Panc1 (cell line): ENCODE measurements around the gene CLDN5. TPM values are rescaled to one million over a fixed set of nuclear protein-coding genes. Genes with fewer than 3 reads are reported as not detected.

ENCODE experiments used
- ATAC-seq: fragments of 200-7000 bp; cut with Tn5 transposase; 2 replicates; pipeline ENCODE4 v1.9.1; 2020; ENCODE audit warnings: mild to moderate bottlenecking, moderate library complexity
- BruUV-seq: library from RNA; stranded (reverse); fragments of 400-500 nt; replicated peaks from 2 replicates; lab custom pipeline; 2021; lab: Mats Ljungman, UMichigan
- CTCF ChIA-PET: fragments of 300-600 bp; sonication (Branson Sonifier 250); formaldehyde crosslinking; loops from one replicate; lab custom pipeline; 2022; ENCODE audit warnings: antibody characterized with exemption; lab: Charles Lee
- POLR2A ChIA-PET: fragments of 300-600 bp; sonication (Branson Sonifier 250); formaldehyde crosslinking; loops from one replicate; lab custom pipeline; 2022; ENCODE audit warnings: antibody characterized with exemption; lab: Charles Lee
- DNase-seq: peaks from one replicate; pipeline ENCODE4 v3.0.0-alpha.2; 2010; ENCODE audit warnings: low read depth, low spot score
- H3K27ac ChIP-seq: 2 replicates; pipeline ENCODE4 v1.5.1; 2011; ENCODE audit warnings: mild to moderate bottlenecking, low read length, inconsistent platforms
- H3K27me3 ChIP-seq: fragments of 200-500 bp; sonication (Bioruptor generic); 2 replicates; pipeline ENCODE4 v1.6.0; 2014; ENCODE audit warnings: low read length, inconsistent platforms; ENCODE audit not compliant: control insufficient read depth, insufficient read depth
- H3K36me3 ChIP-seq: fragments of 200-500 bp; sonication (Bioruptor generic); 2 replicates; pipeline ENCODE4 v1.5.1; 2014; ENCODE audit warnings: inconsistent platforms, mild to moderate bottlenecking, low read length, moderate library complexity; ENCODE audit not compliant: control insufficient read depth, insufficient read depth
- H3K4me1 ChIP-seq: 2 replicates; pipeline ENCODE4 v1.5.1; 2011; ENCODE audit warnings: inconsistent platforms, mild to moderate bottlenecking, low read length, moderate library complexity; ENCODE audit not compliant: control insufficient read depth, insufficient read depth
- H3K4me3 ChIP-seq, 2 experiments: 2 replicates each; pipeline ENCODE4 v1.5.1; 2011 to 2012; ENCODE audit warnings: low read depth in 2 of 2, low read length in 2 of 2, mild to moderate bottlenecking in 2 of 2, inconsistent platforms in 1 of 2, moderate library complexity in 1 of 2
- H3K9me3 ChIP-seq: fragments of 200-500 bp; sonication (Bioruptor generic); 2 replicates; pipeline ENCODE4 v1.5.1; 2014; ENCODE audit warnings: low read depth, mild to moderate bottlenecking, inconsistent platforms, low read length, moderate library complexity; ENCODE audit not compliant: control insufficient read depth, insufficient read depth
- CTCF ChIP-seq: fragments of 450-650 bp; IDR thresholded peaks from 2 replicates; pipeline ENCODE4 v1.5.1; 2017; ENCODE audit warnings: mild to moderate bottlenecking
- POLR2AphosphoS5 ChIP-seq: IDR thresholded peaks from 2 replicates; pipeline ENCODE4 v1.6.1; 2012; ENCODE audit warnings: mild to moderate bottlenecking, low read depth, low read length, moderate library complexity
- REST ChIP-seq, 2 experiments: IDR thresholded peaks; 2 replicates each; pipeline ENCODE4 v1.6.1; 2011 to 2012; ENCODE audit warnings: low read depth in 2 of 2, control low read depth in 1 of 2, low read length in 1 of 2, mild to moderate bottlenecking in 1 of 2, moderate library complexity in 1 of 2; ENCODE audit not compliant: insufficient read depth in 1 of 2
- SIN3A ChIP-seq: IDR thresholded peaks from 2 replicates; pipeline ENCODE4 v1.6.1; 2012; ENCODE audit warnings: low read depth, mild to moderate bottlenecking, low read length, moderate library complexity, borderline replicate concordance; ENCODE audit not compliant: insufficient read depth
- TCF7L2 ChIP-seq: IDR thresholded peaks from 2 replicates; pipeline ENCODE4 v1.6.1; 2011; ENCODE audit warnings: mild to moderate bottlenecking, low read depth, low read length, inconsistent platforms
- in situ Hi-C: cut with HindIII; loops from 2 replicates; pipeline ENCODE4 v1.10.0; 2016; ENCODE audit warnings: low sequenced_read_pairs, low pct_unique_long_range_greater_than_20kb
- intact Hi-C: fragments of 100-400 bp; cut with micrococcal nuclease; formaldehyde crosslinking; loops from one replicate; pipeline ENCODE4 v1.10.0; 2022; ENCODE audit not compliant: unreplicated experiment
- total RNA-seq: library from RNA; stranded (reverse); gene quantifications from one replicate; pipeline ENCODE4 v1.2.1, GENCODE V29; 2021; ENCODE audit not compliant: unreplicated experiment

The CLDN5 gene
- total RNA-seq, 1 experiment from 2014 or later: 0.18 TPM

GRCh38 chr22:19529811-19530210 lies 5.6 kb upstream of the CLDN5 start:
- H3K4me3 ChIP-seq: no peak overlapping the region
- no peaks in the 10 kb centered on the region for H3K27me3 ChIP-seq
- BruUV-seq: no TSS peak
- no peak for TF ChIP-seq TCF7L2
- ChIA-PET POLR2A (no interaction called here), CTCF (interaction anchor here (0.6 kb wide), 1 partner anchor 135 kb away, joined by 3 read pairs; no protein-coding TSS in a partner anchor)
- intact Hi-C loops (loop anchor here (10.0 kb wide), 1 partner anchor 95 kb away; no protein-coding TSS in a partner anchor), in situ Hi-C loops (no loop called here)
- ATAC-seq (no peak), DNase-seq (no peak)
- no peak overlapping the region for H3K27ac ChIP-seq
- no peaks in the 10 kb centered on the region for H3K4me1 ChIP-seq
- no peaks in the 10 kb centered on the region for H3K36me3 ChIP-seq
- H3K9me3 ChIP-seq: no peaks in the 10 kb centered on the region

GRCh38 chr22:19527861-19528417 lies 3.7 kb upstream of the CLDN5 start:
- in situ Hi-C loops: no loop called here
- Histone ChIP-seq H3K36me3 (no peaks in the 10 kb centered on the region), H3K9me3 (no peaks in the 10 kb centered on the region), H3K27me3 (no peaks in the 10 kb centered on the region), H3K4me1 (no peaks in the 10 kb centered on the region), H3K27ac (no peak overlapping the region), H3K4me3 (no peak overlapping the region)
- CTCF ChIA-PET: no interaction called here
- ATAC-seq: no peak
- no peak for TF ChIP-seq REST (IDR thresholded peaks at IDR 0.05; ENCODE audit: insufficient read depth in 1 of 2, low read depth in 2 of 2, low read length in 1 of 2)
- TF ChIP-seq SIN3A: no peak
- no peak for TF ChIP-seq TCF7L2
- no peak for TF ChIP-seq POLR2AphosphoS5
- no peak for TF ChIP-seq CTCF
- no peak for DNase-seq
- POLR2A ChIA-PET: no interaction called here
- BruUV-seq: no TSS peak
- intact Hi-C loops: loop anchor here (10.0 kb wide), 1 partner anchor 97 kb away; no protein-coding TSS in a partner anchor

GRCh38 chr22:19527321-19527721 lies 3.1 kb upstream of the CLDN5 start:
- ChIA-PET POLR2A (no interaction called here), CTCF (no interaction called here)
- H3K4me1 ChIP-seq: no peaks in the 10 kb centered on the region
- no peak overlapping the region for H3K4me3 ChIP-seq
- intact Hi-C loops (loop anchor here (10.0 kb wide), 1 partner anchor 97 kb away; no protein-coding TSS in a partner anchor), in situ Hi-C loops (no loop called here)
- no peaks in the 10 kb centered on the region for H3K27me3 ChIP-seq
- H3K36me3 ChIP-seq: no peaks in the 10 kb centered on the region
- BruUV-seq: no TSS peak
- no peak overlapping the region for H3K27ac ChIP-seq
- no peaks in the 10 kb centered on the region for H3K9me3 ChIP-seq
- no peak for TF ChIP-seq REST (IDR thresholded peaks at IDR 0.05; ENCODE audit: insufficient read depth in 1 of 2, low read depth in 2 of 2, low read length in 1 of 2)
- TF ChIP-seq SIN3A: no peak
- no peak for TF ChIP-seq POLR2AphosphoS5
- TF ChIP-seq CTCF: no peak
- no peak for TF ChIP-seq TCF7L2
- DNase-seq: no peak
- no peak for ATAC-seq
